ENCODE measurements around the gene DCAF12. TPM values are rescaled to one million over a fixed set of nuclear protein-coding genes. Genes with fewer than 3 reads are reported as not detected.

DCAF12 gene
- total RNA-seq, 1 donor from 2014 or later, result 16.4 TPM

DNA sequence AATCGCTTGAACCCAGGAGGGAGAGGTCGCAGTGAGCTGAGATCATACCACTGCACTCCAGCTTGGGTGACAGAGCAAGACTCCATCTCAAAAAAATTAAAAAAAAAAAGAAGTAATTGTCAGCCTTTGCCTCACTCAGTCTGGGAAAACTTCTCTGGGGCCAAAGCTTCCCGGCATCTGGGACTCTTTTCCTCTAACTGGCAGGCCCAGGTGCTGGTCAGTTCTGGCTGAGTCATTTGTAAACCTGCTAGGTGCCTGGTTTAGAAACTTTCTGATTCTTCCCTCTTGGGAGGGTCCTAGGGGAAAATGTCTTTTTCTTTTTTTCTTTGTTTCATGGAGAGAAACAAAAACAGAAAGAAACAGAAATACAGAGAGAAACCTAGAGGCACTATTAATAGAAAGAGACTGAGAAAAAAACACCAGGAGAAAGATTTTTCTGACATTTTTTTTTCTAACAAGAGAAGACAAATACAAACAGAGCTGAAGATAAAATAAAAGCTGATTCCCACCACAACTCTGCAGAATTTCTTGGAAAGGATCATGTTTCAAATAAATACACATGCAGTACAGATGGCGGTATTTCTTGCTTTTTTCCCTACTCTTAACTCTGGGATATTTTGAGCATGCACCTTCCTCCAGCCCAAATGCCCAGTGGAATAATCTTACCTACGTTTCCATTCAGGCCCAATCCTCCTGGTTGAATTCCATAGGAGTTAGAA lies 55.7 kb downstream of the DCAF12 start:
- no peaks in the 10 kb centered on the region for H3K9me3 ChIP-seq (replicated peaks)

DNA sequence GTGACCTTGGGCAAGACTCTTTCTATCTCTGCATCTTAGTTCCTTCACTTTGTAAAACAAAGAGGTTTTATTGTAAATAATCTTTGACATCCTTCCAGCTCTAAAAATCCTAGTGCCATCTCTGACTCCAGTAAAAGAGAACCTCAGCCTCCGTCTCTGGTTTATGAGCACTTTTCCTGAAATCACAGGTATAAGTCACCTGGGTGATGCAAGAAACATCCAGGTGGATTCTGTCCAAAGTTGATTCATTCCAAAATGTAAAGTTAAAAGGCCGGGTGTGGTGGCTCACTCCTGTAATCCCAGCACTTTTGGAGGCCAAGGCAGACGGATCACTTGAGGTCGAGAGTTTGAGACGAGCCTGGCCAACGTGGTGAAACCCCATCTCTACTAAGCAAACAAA lies 56.7 kb downstream of the DCAF12 start:
- intact Hi-C loops (cut with micrococcal nuclease), result loop anchor here (10.0 kb wide), 1 partner anchor 95 kb away; no protein-coding TSS in a partner anchor
- TF ChIP-seq, protein P1, sequence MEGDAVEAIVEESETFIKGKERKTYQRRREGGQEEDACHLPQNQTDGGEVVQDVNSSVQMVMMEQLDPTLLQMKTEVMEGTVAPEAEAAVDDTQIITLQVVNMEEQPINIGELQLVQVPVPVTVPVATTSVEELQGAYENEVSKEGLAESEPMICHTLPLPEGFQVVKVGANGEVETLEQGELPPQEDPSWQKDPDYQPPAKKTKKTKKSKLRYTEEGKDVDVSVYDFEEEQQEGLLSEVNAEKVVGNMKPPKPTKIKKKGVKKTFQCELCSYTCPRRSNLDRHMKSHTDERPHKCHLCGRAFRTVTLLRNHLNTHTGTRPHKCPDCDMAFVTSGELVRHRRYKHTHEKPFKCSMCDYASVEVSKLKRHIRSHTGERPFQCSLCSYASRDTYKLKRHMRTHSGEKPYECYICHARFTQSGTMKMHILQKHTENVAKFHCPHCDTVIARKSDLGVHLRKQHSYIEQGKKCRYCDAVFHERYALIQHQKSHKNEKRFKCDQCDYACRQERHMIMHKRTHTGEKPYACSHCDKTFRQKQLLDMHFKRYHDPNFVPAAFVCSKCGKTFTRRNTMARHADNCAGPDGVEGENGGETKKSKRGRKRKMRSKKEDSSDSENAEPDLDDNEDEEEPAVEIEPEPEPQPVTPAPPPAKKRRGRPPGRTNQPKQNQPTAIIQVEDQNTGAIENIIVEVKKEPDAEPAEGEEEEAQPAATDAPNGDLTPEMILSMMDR (IDR thresholded peaks at IDR 0.05; ENCODE audit: borderline replicate concordance), result no peak
- H3K36me3 ChIP-seq, result no peaks in the 10 kb centered on the region

More for the DNA sequence above, 55.7 kb downstream of the DCAF12 start:
- Histone ChIP-seq H3K27me3 (ENCODE audit: low read depth) (no peaks in the 10 kb centered on the region), H3K36me3 (no peaks in the 10 kb centered on the region), H3K4me1 (no peaks in the 10 kb centered on the region), H3K27ac (replicated peaks) (no peak overlapping the region), H3K4me3 (no peak overlapping the region)
- TF ChIP-seq, protein P1 (IDR thresholded peaks at IDR 0.05; ENCODE audit: borderline replicate concordance), result no peak
- no peak for DNase-seq
- intact Hi-C loops (cut with micrococcal nuclease), result no loop called here

DNA sequence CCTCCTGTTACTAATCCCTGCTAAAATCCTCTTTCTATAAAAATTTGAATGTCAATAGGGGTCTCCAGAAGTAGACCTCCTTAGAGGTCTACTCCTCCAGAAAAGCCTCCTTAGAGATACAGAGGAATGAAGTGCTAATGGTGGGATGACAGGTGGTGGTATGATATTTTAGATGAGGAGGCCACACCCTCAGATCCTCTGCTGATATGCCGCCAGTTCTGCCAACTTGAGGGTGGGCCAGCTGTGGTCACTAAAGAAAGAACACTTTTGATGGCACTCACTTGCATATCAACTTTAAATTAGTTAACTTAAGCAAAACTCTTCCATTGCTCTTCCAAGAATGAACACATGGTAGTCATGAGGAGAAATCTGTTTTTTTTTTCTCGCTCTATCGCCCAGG lies 61.0 kb downstream of the DCAF12 start:
- Histone ChIP-seq H3K27ac (replicated peaks) (no peak overlapping the region), H3K4me3 (no peak overlapping the region), H3K36me3 (no peaks in the 10 kb centered on the region), H3K27me3 (ENCODE audit: low read depth) (no peaks in the 10 kb centered on the region), H3K4me1 (no peaks in the 10 kb centered on the region), H3K9me3 (replicated peaks) (no peaks in the 10 kb centered on the region)
- no peak for DNase-seq
- intact Hi-C loops (cut with micrococcal nuclease), result loop anchor here (10.0 kb wide), 1 partner anchor 91 kb away; no protein-coding TSS in a partner anchor
- TF ChIP-seq, protein P1 (IDR thresholded peaks at IDR 0.05; ENCODE audit: borderline replicate concordance), result no peak

More for the DNA sequence above, 56.7 kb downstream of the DCAF12 start:
- Histone ChIP-seq H3K4me3 (no peak overlapping the region), H3K9me3 (replicated peaks) (no peaks in the 10 kb centered on the region), H3K27ac (replicated peaks) (no peak overlapping the region), H3K27me3 (ENCODE audit: low read depth) (no peaks in the 10 kb centered on the region), H3K4me1 (no peaks in the 10 kb centered on the region)
- DNase-seq, result no peak

DNA sequence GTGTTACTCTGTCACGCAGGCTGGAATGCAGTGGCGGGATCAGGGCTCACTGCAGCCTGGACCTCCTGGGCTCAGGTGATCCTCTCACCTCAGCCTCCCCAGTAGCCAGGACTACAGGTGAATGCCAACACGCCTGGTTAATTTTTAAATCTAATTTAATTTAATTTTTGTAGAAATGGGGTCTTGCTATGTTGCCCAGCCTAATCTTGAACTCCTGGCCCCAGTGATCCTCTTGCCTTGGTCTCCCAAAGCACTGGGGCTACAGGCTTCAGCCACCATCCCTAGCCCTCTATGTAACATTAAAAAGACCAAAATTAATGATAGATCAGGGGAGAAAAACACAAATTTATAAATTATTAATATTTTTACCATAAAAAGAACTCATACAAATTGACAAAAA lies 66.5 kb downstream of the DCAF12 start:
- intact Hi-C loops (cut with micrococcal nuclease), result loop anchor here (10.0 kb wide), 1 partner anchor 85 kb away; no protein-coding TSS in a partner anchor
- Histone ChIP-seq H3K27ac (replicated peaks) (no peak overlapping the region), H3K4me1 (no peaks in the 10 kb centered on the region), H3K4me3 (no peak overlapping the region), H3K27me3 (ENCODE audit: low read depth) (no peaks in the 10 kb centered on the region), H3K36me3 (no peaks in the 10 kb centered on the region), H3K9me3 (replicated peaks) (no peaks in the 10 kb centered on the region)
- DNase-seq, result no peak
- TF ChIP-seq, protein P1 (IDR thresholded peaks at IDR 0.05; ENCODE audit: borderline replicate concordance), result no peak

DNA sequence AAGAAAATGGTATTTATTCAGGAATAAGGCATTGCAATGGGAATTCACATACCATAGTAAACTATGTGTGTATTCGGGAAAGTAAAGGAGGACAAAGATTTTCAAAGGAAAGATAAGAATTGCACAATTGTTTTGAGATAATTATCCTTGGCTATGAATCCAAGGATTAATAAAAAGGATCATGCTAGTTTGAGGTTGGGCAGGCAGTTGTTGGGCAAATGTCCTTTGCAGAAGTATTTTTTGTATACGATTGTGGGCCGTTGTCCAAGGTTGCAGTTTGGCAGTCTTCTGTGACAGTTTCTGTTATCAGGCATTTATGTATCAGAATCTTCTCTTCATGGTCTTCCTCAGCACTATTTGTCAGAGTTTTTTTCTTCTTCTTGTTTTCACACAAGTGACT lies 67.2 kb downstream of the DCAF12 start:
- TF ChIP-seq, protein P1 (IDR thresholded peaks at IDR 0.05; ENCODE audit: borderline replicate concordance), result no peak
- H3K27me3 ChIP-seq (ENCODE audit: low read depth), result no peaks in the 10 kb centered on the region
- no peaks in the 10 kb centered on the region for H3K9me3 ChIP-seq (replicated peaks)
- H3K27ac ChIP-seq (replicated peaks), result no peak overlapping the region
- H3K36me3 ChIP-seq, result no peaks in the 10 kb centered on the region
- H3K4me3 ChIP-seq, result no peak overlapping the region
- intact Hi-C loops (cut with micrococcal nuclease), result no loop called here
- DNase-seq, result no peak
- no peaks in the 10 kb centered on the region for H3K4me1 ChIP-seq

All from left ventricle myocardium inferior (tissue), 1 donor.